A549 (cell line): ENCODE measurements around the gene HSPB9. TPM values are rescaled to one million over a fixed set of nuclear protein-coding genes. Genes with fewer than 3 reads are reported as not detected.

Experiments
- ATAC-seq, 2 experiments: fragments of 200-7000 bp in 1 of 2; fragments of >200 bp in 1 of 2; cut with Nextera tagmentation in 1 of 2; cut with Tn5 transposase in 1 of 2; 3 replicates each; pipeline versions ENCODE4 v1.8.0 to v1.9.1; 2018 to 2020; ENCODE audit warnings: mild to moderate bottlenecking in 1 of 2, moderate library complexity in 1 of 2
- CTCF ChIA-PET: fragments of 300-600 bp; sonication (Branson Sonifier 250); formaldehyde crosslinking; extraction: SDS; loops from one replicate; lab custom pipeline; 2021; ENCODE audit warnings: antibody characterized with exemption, inconsistent platforms; lab: Yijun Ruan, JAX
- POLR2A ChIA-PET: fragments of 350-600 bp; formaldehyde crosslinking; extraction: SDS; loops from one replicate; lab custom pipeline; 2021; ENCODE audit warnings: antibody characterized with exemption, inconsistent platforms; lab: Yijun Ruan, JAX
- DNase-seq, 2 experiments: peaks; one replicate each; pipeline versions ENCODE4 v3.0.0 to v3.0.0-alpha.2; 2011 to 2016; ENCODE audit warnings: low read depth in 1 of 2, low spot score in 1 of 2
- FAIRE-seq: peaks from 2 replicates; lab custom pipeline; 2011; peaks lifted over from hg19 to GRCh38; lab: Jason Lieb, UNC
- H3K27ac ChIP-seq, 2 experiments: fragments of >200 bp; sonication (Bioruptor Twin); formaldehyde crosslinking; 3 replicates each; pipeline ENCODE4 v1.5.1; 2016 to 2017
- H3K4me1 ChIP-seq: fragments of >200 bp; sonication (Bioruptor Twin); formaldehyde crosslinking; 3 replicates; pipeline ENCODE4 v1.6.1; 2016
- H3K4me2 ChIP-seq: fragments of >200 bp; sonication (Bioruptor Twin); formaldehyde crosslinking; 3 replicates; pipeline ENCODE4 v1.6.1; 2016
- H3K4me3 ChIP-seq: fragments of >200 bp; sonication (Bioruptor Twin); formaldehyde crosslinking; 3 replicates; pipeline ENCODE4 v1.5.1; 2016
- H3K9me3 ChIP-seq: fragments of >200 bp; sonication (Bioruptor Twin); formaldehyde crosslinking; 3 replicates; pipeline ENCODE4 v1.6.1; 2016
- CBX8 ChIP-seq: fragments of 200-600 bp; sonication (generic); IDR thresholded peaks from 2 replicates; pipeline ENCODE4 v1.6.1; 2016
- EHMT2 ChIP-seq: fragments of 200-600 bp; sonication (generic); IDR thresholded peaks from 2 replicates; pipeline ENCODE4 v1.6.1; 2016; ENCODE audit warnings: antibody characterized with exemption, low read depth, mild to moderate bottlenecking, moderate library complexity
- EP300 ChIP-seq, 2 experiments: fragments of >200 bp; sonication (Bioruptor Twin); formaldehyde crosslinking; IDR thresholded peaks; 2 replicates in 1 of 2; 3 replicates in 1 of 2; pipeline ENCODE4 v1.6.1; 2016 to 2017
- FOSB ChIP-seq: fragments of 250-450 bp; sonication (Bioruptor Pico); IDR thresholded peaks from 2 replicates; pipeline ENCODE4 v1.5.0; 2020; ENCODE audit warnings: mild to moderate bottlenecking, moderate library complexity
- HDAC2 ChIP-seq: fragments of 200-600 bp; sonication (generic); IDR thresholded peaks from 2 replicates; pipeline ENCODE4 v1.6.1; 2016
- HES2 ChIP-seq: fragments of >200 bp; sonication (Bioruptor Twin); formaldehyde crosslinking; IDR thresholded peaks from 2 replicates; pipeline ENCODE4 v1.6.1; 2016
- HOXA7 ChIP-seq: fragments of 250-450 bp; sonication (Bioruptor Pico); IDR thresholded peaks from 2 replicates; pipeline ENCODE4 v1.5.0; 2020; ENCODE audit warnings: mild to moderate bottlenecking, moderate library complexity
- HOXB13 ChIP-seq: fragments of 250-450 bp; sonication (Bioruptor Pico); IDR thresholded peaks from 2 replicates; pipeline ENCODE4 v1.5.0; 2020; ENCODE audit warnings: low read depth, mild to moderate bottlenecking, moderate library complexity
- KDM1A ChIP-seq: fragments of 200-600 bp; sonication (generic); IDR thresholded peaks from 2 replicates; pipeline ENCODE4 v1.6.1; 2016; ENCODE audit warnings: low read depth, mild to moderate bottlenecking
- KDM5A ChIP-seq: fragments of 200-600 bp; sonication (generic); IDR thresholded peaks from 2 replicates; pipeline ENCODE4 v1.6.1; 2016; ENCODE audit warnings: antibody characterized with exemption, mild to moderate bottlenecking
- MYC ChIP-seq: IDR thresholded peaks from 2 replicates; pipeline ENCODE4 v1.6.1; 2012; ENCODE audit warnings: mild to moderate bottlenecking, inconsistent platforms, low read length, improper control_type of control experiment, borderline replicate concordance
- NPAS2 ChIP-seq: fragments of 250-450 bp; sonication (Bioruptor Pico); IDR thresholded peaks from 2 replicates; pipeline ENCODE4 v1.8.0; 2022; ENCODE audit warnings: mild to moderate bottlenecking, moderate library complexity, borderline replicate concordance
- POLR2A ChIP-seq: IDR thresholded peaks from 2 replicates; pipeline ENCODE4 v1.6.1; 2012; ENCODE audit warnings: mild to moderate bottlenecking, low read length
- POLR2AphosphoS2 ChIP-seq: conservative IDR thresholded peaks from 2 replicates; pipeline ENCODE4 v1.6.1; 2012; ENCODE audit warnings: low read length, improper control_type of control experiment, inconsistent platforms
- RARB ChIP-seq: fragments of 250-450 bp; sonication (Bioruptor Pico); IDR thresholded peaks from 2 replicates; pipeline ENCODE4 v1.8.0; 2021; ENCODE audit warnings: mild to moderate bottlenecking, moderate library complexity
- RFX5 ChIP-seq: fragments of 450-650 bp; IDR thresholded peaks from 2 replicates; pipeline ENCODE4 v1.7.1; 2014; ENCODE audit warnings: antibody characterized with exemption, mild to moderate bottlenecking, moderate library complexity
- SREBF2 ChIP-seq: fragments of 450-650 bp; IDR thresholded peaks from 2 replicates; pipeline ENCODE4 v1.6.1; 2014; ENCODE audit warnings: mild to moderate bottlenecking, moderate library complexity
- TP53 ChIP-seq: fragments of 250-450 bp; sonication (Bioruptor Pico); IDR thresholded peaks from 2 replicates; pipeline ENCODE4 v1.5.0; 2021; ENCODE audit warnings: mild to moderate bottlenecking, moderate library complexity
- ZC3H11A ChIP-seq: fragments of 450-650 bp; IDR thresholded peaks from 2 replicates; pipeline ENCODE4 v1.6.1; 2014; ENCODE audit warnings: antibody characterized with exemption, mild to moderate bottlenecking
- ZNF302 ChIP-seq: fragments of 250-450 bp; sonication (Bioruptor Pico); IDR thresholded peaks from 2 replicates; pipeline ENCODE4 v1.9.0; 2021; ENCODE audit warnings: inconsistent platforms, mild to moderate bottlenecking, moderate library complexity
- WGBS: methylation state at CpG from one replicate; pipeline ENCODE4 v1.1.6; 2017; ENCODE audit errors: missing lambda C conversion rate; 5-methylcytosine and 5-hydroxymethylcytosine counted together
- polyA plus RNA-seq, 4 experiments: library from polyadenylated mRNA; depleted of rRNA in 3 of 4; stranded (reverse); fragments of >200 nt; fragmentation: RNase III in 1 of 4; extraction: RNeasy Plus Mini Kit Qiagen cat#74134 plus additional on column Dnase treatment in 1 of 4; gene quantifications; 2 replicates in 3 of 4; 3 replicates in 1 of 4; pipeline ENCODE4 v1.2.3, GENCODE V29; 2011 to 2017
- TF ChIP-seq, protein P1 (sequence below): IDR thresholded peaks from 2 replicates; pipeline ENCODE4 v1.6.1; 2012
- TF ChIP-seq, protein P2 (sequence below): fragments of 250-450 bp; sonication (Bioruptor Pico); IDR thresholded peaks from 2 replicates; pipeline ENCODE4 v1.5.0; 2020; ENCODE audit warnings: low read depth, mild to moderate bottlenecking, moderate library complexity
- TF ChIP-seq, protein P3 (sequence below): fragments of >200 bp; sonication (Bioruptor Twin); formaldehyde crosslinking; IDR thresholded peaks from 3 replicates; pipeline ENCODE4 v1.5.1; 2016
- TF ChIP-seq, protein P4 (sequence below): fragments of 200-600 bp; sonication (generic); IDR thresholded peaks from 2 replicates; pipeline ENCODE4 v1.6.1; 2016; ENCODE audit warnings: antibody characterized with exemption, mild to moderate bottlenecking, moderate library complexity

The HSPB9 gene
- polyA plus RNA-seq, 2 of the 4 experiments (the other 2 are of a cell fraction), result 0.04 TPM; not detected in 1

GRCh38 chr17:42075789-42076188 lies 46.8 kb upstream of the HSPB9 start:
- no peak overlapping the region for H3K4me3 ChIP-seq
- ChIA-PET POLR2A (no interaction called here), CTCF (interaction anchor here (0.7 to 8.1 kb wide), 8 partner anchors 9 to 51 kb away, joined by 3 to 85 read pairs (median 4); no protein-coding TSS in a partner anchor)
- H3K27ac ChIP-seq, result no peak overlapping the region
- ATAC-seq (no peak), DNase-seq (no peak), FAIRE-seq (no peak)
- WGBS, result 62% methylated on average over 6 of the region's 6 CpGs
- no peaks in the 10 kb centered on the region for H3K9me3 ChIP-seq
- TF ChIP-seq ZNF302 (CRISPR knock-in tag) (no peak), RFX5 (no peak), HDAC2 (no peak), SREBF2 (no peak)
- no peak overlapping the region for H3K4me2 ChIP-seq
- peaks cover 4% of the 10 kb centered on the region; the same call in 1 of the 3 replicates for H3K4me1 ChIP-seq

- TF ChIP-seq POLR2A (no peak), NPAS2 (CRISPR knock-in tag) (no peak), EP300 (IDR thresholded peaks at IDR 0.05) (no peak)
- TF ChIP-seq, protein P1, sequence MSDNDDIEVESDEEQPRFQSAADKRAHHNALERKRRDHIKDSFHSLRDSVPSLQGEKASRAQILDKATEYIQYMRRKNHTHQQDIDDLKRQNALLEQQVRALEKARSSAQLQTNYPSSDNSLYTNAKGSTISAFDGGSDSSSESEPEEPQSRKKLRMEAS, result no peak
- Histone ChIP-seq H3K4me2 (no peak overlapping the region), H3K9me3 (no peaks in the 10 kb centered on the region), H3K27ac (no peak overlapping the region), H3K4me1 (peaks cover 4% of the 10 kb centered on the region; the same call in 2 of the 3 replicates), H3K4me3 (no peak overlapping the region)
- ChIA-PET CTCF (interaction anchor here (1.0 to 8.1 kb wide), 5 partner anchors 10 to 114 kb away, joined by 3 to 85 read pairs (median 3); partner anchors contain the start of gene ZNF385C), POLR2A (no interaction called here)
- ATAC-seq, result no peak
- WGBS, result 86% methylated on average over 4 of the region's 4 CpGs
- FAIRE-seq, result peak; percentile 84
- no peak for DNase-seq
Measured at GRCh38 chr17:42076797-42077559, 45.6 kb upstream of the HSPB9 start.

DNA sequence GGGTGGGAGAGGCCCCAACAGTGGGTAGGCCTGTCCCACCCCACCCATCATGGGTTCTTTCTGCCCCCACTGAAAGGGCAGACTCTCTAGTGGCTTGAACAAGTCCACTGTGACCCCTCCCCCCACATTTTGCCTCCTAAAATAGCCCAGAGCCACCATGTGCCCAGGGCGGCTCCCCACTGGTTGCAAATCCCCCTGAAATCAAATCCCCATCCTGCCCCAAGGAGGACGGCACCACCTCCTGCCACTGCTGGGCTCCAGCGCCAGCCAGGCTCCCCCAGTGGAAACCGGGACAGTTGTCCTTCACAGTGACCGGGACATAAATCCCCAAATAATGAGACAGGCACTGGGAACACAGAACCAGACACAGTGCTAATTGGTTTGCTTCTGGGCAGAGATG lies 44.8 kb upstream of the HSPB9 start:
- FAIRE-seq (no peak), DNase-seq (no peak), ATAC-seq (no peak)
- Histone ChIP-seq H3K4me1 (peaks cover 9% of the 10 kb centered on the region; the same call in 1 of the 3 replicates), H3K4me3 (no peak overlapping the region), H3K27ac (no peak overlapping the region), H3K4me2 (no peak overlapping the region), H3K9me3 (no peaks in the 10 kb centered on the region)
- POLR2A ChIA-PET, result no interaction called here
- CTCF ChIA-PET, result interaction anchor here (0.7 to 8.1 kb wide), 4 partner anchors 11 to 340 kb away, joined by 3 to 85 read pairs (median 4); partner anchors contain the start of gene ZNF385C
- 93% methylated on average over 5 of the region's 5 CpGs for WGBS
- no peak for TF ChIP-seq HOXA7 (CRISPR knock-in tag)
- no peak for TF ChIP-seq HOXB13 (CRISPR knock-in tag)
- TF ChIP-seq, protein P2, sequence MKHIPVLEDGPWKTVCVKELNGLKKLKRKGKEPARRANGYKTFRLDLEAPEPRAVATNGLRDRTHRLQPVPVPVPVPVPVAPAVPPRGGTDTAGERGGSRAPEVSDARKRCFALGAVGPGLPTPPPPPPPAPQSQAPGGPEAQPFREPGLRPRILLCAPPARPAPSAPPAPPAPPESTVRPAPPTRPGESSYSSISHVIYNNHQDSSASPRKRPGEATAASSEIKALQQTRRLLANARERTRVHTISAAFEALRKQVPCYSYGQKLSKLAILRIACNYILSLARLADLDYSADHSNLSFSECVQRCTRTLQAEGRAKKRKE, result no peak
- no peak for TF ChIP-seq POLR2AphosphoS2
- TF ChIP-seq KDM1A, result no peak
- TF ChIP-seq EHMT2, result no peak
- TF ChIP-seq, protein P3, sequence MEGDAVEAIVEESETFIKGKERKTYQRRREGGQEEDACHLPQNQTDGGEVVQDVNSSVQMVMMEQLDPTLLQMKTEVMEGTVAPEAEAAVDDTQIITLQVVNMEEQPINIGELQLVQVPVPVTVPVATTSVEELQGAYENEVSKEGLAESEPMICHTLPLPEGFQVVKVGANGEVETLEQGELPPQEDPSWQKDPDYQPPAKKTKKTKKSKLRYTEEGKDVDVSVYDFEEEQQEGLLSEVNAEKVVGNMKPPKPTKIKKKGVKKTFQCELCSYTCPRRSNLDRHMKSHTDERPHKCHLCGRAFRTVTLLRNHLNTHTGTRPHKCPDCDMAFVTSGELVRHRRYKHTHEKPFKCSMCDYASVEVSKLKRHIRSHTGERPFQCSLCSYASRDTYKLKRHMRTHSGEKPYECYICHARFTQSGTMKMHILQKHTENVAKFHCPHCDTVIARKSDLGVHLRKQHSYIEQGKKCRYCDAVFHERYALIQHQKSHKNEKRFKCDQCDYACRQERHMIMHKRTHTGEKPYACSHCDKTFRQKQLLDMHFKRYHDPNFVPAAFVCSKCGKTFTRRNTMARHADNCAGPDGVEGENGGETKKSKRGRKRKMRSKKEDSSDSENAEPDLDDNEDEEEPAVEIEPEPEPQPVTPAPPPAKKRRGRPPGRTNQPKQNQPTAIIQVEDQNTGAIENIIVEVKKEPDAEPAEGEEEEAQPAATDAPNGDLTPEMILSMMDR, result no peak
- TF ChIP-seq, protein P4, sequence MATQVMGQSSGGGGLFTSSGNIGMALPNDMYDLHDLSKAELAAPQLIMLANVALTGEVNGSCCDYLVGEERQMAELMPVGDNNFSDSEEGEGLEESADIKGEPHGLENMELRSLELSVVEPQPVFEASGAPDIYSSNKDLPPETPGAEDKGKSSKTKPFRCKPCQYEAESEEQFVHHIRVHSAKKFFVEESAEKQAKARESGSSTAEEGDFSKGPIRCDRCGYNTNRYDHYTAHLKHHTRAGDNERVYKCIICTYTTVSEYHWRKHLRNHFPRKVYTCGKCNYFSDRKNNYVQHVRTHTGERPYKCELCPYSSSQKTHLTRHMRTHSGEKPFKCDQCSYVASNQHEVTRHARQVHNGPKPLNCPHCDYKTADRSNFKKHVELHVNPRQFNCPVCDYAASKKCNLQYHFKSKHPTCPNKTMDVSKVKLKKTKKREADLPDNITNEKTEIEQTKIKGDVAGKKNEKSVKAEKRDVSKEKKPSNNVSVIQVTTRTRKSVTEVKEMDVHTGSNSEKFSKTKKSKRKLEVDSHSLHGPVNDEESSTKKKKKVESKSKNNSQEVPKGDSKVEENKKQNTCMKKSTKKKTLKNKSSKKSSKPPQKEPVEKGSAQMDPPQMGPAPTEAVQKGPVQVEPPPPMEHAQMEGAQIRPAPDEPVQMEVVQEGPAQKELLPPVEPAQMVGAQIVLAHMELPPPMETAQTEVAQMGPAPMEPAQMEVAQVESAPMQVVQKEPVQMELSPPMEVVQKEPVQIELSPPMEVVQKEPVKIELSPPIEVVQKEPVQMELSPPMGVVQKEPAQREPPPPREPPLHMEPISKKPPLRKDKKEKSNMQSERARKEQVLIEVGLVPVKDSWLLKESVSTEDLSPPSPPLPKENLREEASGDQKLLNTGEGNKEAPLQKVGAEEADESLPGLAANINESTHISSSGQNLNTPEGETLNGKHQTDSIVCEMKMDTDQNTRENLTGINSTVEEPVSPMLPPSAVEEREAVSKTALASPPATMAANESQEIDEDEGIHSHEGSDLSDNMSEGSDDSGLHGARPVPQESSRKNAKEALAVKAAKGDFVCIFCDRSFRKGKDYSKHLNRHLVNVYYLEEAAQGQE, result no peak
- TF ChIP-seq TP53, result no peak
- no peak for TF ChIP-seq KDM5A
- TF ChIP-seq ZC3H11A, result no peak
- no peak for TF ChIP-seq SREBF2
- no peak for TF ChIP-seq RFX5
- no peak for TF ChIP-seq HES2
- no peak for TF ChIP-seq RARB
- TF ChIP-seq MYC, result no peak
- no peak for TF ChIP-seq POLR2A
- TF ChIP-seq CBX8, result no peak
- no peak for TF ChIP-seq FOSB (CRISPR knock-in tag)
- no peak for TF ChIP-seq HDAC2
